Nephron (organoid): ENCODE results near the gene RAPGEF4.
A peak's percentile ranks its signal among the peaks of the same experiment; 100 is the strongest.

Source experiments
- H3K27ac Mint-ChIP-seq, 3 experiments: 2 replicates each; pipeline ENCODE4 v1.8.0; 2020; ENCODE audit warnings: mixed read lengths in 3 of 3, mild to moderate bottlenecking in 2 of 3, moderate library complexity in 1 of 3
- H3K27me3 Mint-ChIP-seq: 2 replicates; pipeline ENCODE4 v1.8.0; 2021; ENCODE audit warnings: low read depth, mild to moderate bottlenecking, moderate library complexity, mixed read lengths
- H3K36me3 Mint-ChIP-seq: 2 replicates; pipeline ENCODE4 v1.8.0; 2020; ENCODE audit warnings: low read depth, mixed read lengths
- H3K4me1 Mint-ChIP-seq: 2 replicates; pipeline ENCODE4 v1.8.0; 2020; ENCODE audit warnings: mixed read lengths
- H3K4me3 Mint-ChIP-seq, 3 experiments: 2 replicates each; pipeline ENCODE4 v1.8.0; 2020; ENCODE audit warnings: mild to moderate bottlenecking in 3 of 3, mixed read lengths in 3 of 3, moderate library complexity in 2 of 3
- H3K9me3 Mint-ChIP-seq: 2 replicates; pipeline ENCODE4 v1.8.0; 2020; ENCODE audit warnings: mixed read lengths
- TF ChIP-seq, protein P1 (sequence below), 3 experiments: fragments of 200-600 bp; sonication (generic); IDR thresholded peaks; one replicate each; pipeline ENCODE4 v1.5.0; 2021; ENCODE audit warnings: antibody characterized with exemption in 3 of 3; ENCODE audit not compliant: unreplicated experiment in 3 of 3

Gene RAPGEF4

DNA sequence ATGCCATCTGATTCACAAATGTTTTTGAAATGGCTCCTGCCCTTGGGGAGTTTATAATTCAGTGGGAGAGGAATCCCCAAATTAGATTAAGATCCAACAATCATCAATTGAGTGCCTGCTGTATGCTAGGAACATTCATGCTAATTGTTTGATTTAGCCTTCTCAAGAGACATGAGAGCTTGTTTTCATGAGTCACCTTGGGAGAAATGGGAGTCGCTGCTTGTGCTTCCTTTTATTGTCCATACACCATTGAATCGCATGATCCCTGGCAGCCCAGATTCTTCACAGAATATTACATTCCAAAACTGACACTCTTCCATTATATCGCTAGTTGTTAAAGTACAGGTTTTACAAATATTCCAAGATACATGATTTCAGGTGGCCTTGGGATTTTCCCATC, 234.0 kb downstream of the RAPGEF4 start:
- Mint-ChIP-seq H3K36me3 (no peaks in the 10 kb centered on the region), H3K27ac (no peak overlapping the region), H3K4me1 (peaks cover 13% of the 10 kb centered on the region), H3K4me3 (no peak overlapping the region), H3K9me3 (no peaks in the 10 kb centered on the region), H3K27me3 (peaks cover 3% of the 10 kb centered on the region)
- TF ChIP-seq, protein P1, sequence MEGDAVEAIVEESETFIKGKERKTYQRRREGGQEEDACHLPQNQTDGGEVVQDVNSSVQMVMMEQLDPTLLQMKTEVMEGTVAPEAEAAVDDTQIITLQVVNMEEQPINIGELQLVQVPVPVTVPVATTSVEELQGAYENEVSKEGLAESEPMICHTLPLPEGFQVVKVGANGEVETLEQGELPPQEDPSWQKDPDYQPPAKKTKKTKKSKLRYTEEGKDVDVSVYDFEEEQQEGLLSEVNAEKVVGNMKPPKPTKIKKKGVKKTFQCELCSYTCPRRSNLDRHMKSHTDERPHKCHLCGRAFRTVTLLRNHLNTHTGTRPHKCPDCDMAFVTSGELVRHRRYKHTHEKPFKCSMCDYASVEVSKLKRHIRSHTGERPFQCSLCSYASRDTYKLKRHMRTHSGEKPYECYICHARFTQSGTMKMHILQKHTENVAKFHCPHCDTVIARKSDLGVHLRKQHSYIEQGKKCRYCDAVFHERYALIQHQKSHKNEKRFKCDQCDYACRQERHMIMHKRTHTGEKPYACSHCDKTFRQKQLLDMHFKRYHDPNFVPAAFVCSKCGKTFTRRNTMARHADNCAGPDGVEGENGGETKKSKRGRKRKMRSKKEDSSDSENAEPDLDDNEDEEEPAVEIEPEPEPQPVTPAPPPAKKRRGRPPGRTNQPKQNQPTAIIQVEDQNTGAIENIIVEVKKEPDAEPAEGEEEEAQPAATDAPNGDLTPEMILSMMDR (IDR thresholded peaks at IDR 0.05; ENCODE audit: unreplicated experiment in 3 of 3), result no peak

DNA sequence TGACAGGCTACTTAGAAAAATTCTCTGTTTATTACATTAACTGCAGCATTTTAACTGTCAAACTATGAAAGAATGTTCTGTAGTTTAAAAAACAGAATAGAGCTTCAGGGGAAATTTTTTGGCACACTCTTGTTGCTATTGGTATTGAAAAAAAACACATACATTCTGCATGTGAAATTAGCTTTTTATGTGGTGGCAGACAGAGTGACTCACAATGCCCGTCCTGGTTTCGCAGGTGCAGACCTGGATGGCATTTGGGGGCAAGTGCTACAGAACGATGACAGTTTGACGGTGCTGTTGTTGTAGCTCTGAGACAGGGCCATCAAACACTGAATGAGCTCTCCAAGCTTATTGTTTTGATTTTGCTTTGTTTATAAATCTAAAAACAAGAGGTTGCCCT, 235.0 kb downstream of the RAPGEF4 start:
- H3K36me3 Mint-ChIP-seq, result no peaks in the 10 kb centered on the region
- H3K4me1 Mint-ChIP-seq, result peaks cover 13% of the 10 kb centered on the region
- no peak overlapping the region for H3K27ac Mint-ChIP-seq
- no peak overlapping the region for H3K4me3 Mint-ChIP-seq
- H3K9me3 Mint-ChIP-seq, result no peaks in the 10 kb centered on the region
- TF ChIP-seq, protein P1 (IDR thresholded peaks at IDR 0.05; ENCODE audit: unreplicated experiment in 3 of 3), result no peak
- no peaks in the 10 kb centered on the region for H3K27me3 Mint-ChIP-seq

DNA sequence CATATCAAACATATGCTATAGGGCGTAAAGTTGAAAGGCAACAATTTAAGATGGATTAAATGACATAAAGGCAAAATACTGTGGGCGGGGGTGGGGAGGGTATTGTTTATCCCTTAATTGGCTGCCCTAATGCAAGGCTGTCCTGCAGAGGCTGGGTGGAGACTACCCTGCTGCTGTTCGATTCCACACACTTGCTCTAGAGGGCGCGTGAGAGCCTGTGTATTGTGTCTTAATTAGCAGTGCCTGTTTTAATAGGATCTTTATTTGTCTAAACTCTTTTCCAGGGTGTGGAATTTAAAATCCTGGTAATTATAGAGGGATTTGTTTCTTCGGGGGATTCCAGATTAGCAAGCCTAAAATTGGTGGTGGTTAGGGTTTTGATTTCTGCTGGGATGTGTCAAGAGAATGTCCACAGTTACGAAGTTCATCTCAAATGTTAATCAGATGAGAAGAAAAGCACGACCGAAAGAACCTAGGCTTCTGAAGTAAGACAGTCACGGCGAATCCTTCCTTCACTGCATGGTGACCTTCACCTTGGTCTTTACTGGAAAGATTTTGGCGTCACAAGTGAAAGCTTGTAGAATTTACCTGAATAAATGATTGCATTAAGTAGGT, 236.5 kb downstream of the RAPGEF4 start:
- no peaks in the 10 kb centered on the region for H3K27me3 Mint-ChIP-seq
- H3K27ac Mint-ChIP-seq, result no peak overlapping the region
- TF ChIP-seq, protein P1 (IDR thresholded peaks at IDR 0.05; ENCODE audit: unreplicated experiment in 3 of 3), result peak; percentile 39 to 57 (median 48)

DNA sequence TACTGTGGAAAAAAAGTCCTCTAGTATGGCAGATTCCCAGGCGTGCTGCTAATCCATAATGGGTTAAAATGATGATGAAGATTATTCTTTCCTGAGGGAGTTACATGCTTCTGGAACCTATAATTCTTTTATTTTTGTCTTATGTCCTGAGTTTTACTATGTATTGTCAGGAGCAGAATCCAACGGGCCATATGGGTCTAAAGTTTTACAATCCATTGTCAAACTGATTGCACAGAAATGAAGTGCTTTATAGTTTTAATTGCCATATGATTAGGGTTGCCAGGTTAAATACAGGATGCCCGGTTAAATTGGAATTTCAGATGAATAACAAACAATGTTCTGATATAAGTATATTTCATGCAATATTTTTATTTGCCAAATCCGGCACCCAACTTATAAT, 239.1 kb downstream of the RAPGEF4 start:
- Mint-ChIP-seq H3K9me3 (no peaks in the 10 kb centered on the region), H3K36me3 (no peaks in the 10 kb centered on the region), H3K4me1 (peaks cover 9% of the 10 kb centered on the region), H3K27me3 (no peaks in the 10 kb centered on the region), H3K4me3 (no peak overlapping the region), H3K27ac (no peak overlapping the region)
- TF ChIP-seq, protein P1 (IDR thresholded peaks at IDR 0.05; ENCODE audit: unreplicated experiment in 3 of 3), result no peak

More for the DNA sequence above, 236.5 kb downstream of the RAPGEF4 start:
- H3K4me3 Mint-ChIP-seq, result no peak overlapping the region
- H3K9me3 Mint-ChIP-seq, result no peaks in the 10 kb centered on the region
- H3K36me3 Mint-ChIP-seq, result no peaks in the 10 kb centered on the region
- peaks cover 6% of the 10 kb centered on the region for H3K4me1 Mint-ChIP-seq

DNA sequence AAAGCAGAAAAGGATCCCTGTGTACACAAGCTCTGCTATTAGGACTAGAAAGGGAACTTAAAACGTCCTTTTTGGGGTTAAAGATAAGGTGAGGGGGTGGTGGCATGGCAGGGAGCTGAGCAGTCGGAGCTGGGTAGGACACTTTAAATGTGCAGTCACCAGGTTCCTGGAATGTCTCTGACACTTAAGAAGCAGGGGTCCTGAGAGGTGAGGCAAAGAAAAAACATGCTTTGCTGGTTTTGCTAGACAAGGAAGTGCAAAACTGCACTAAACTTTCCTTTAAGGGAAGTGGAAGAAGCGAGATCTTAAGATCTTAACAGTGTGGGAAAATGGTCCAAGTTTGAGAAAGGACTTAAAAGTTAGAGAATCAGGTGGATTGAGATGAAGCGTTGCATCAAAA, 240.5 kb downstream of the RAPGEF4 start:
- Mint-ChIP-seq H3K27me3 (no peaks in the 10 kb centered on the region), H3K36me3 (no peaks in the 10 kb centered on the region), H3K27ac (no peak overlapping the region), H3K4me1 (peaks cover 9% of the 10 kb centered on the region), H3K4me3 (no peak overlapping the region), H3K9me3 (no peaks in the 10 kb centered on the region)
- TF ChIP-seq, protein P1 (IDR thresholded peaks at IDR 0.05; ENCODE audit: unreplicated experiment in 3 of 3), result no peak

DNA sequence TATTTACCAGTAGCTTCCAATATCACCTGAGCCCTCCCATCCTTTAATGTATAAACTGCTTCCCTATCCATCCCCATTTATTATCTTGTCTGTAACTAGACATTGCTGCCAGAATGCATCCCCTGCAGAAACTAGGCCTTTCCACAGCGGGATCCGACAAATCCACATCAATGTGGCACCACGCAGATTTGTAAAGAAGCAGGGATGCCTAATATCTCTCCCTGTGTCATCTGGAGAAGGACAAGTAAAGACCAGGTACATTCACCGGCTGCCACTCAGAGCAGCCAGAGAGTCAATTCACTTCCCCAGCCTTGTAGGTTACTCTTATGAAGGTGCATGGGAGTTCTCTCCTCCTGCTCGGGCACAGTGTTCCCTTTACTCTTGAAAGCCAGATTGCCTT, 241.2 kb downstream of the RAPGEF4 start:
- H3K36me3 Mint-ChIP-seq, result no peaks in the 10 kb centered on the region
- peaks cover 9% of the 10 kb centered on the region for H3K4me1 Mint-ChIP-seq
- no peaks in the 10 kb centered on the region for H3K9me3 Mint-ChIP-seq
- TF ChIP-seq, protein P1 (IDR thresholded peaks at IDR 0.05; ENCODE audit: unreplicated experiment in 3 of 3), result no peak
- H3K27me3 Mint-ChIP-seq, result no peaks in the 10 kb centered on the region
- H3K27ac Mint-ChIP-seq, result no peak overlapping the region
- H3K4me3 Mint-ChIP-seq, result no peak overlapping the region
